Mucosa of rectum (tissue), 2 donors: Measurements from ENCODE around the gene BAIAP2.
A peak's percentile ranks its signal among the peaks of the same experiment; 100 is the strongest.

Source experiments
- H3K27ac ChIP-seq, 2 donors: one replicate each; pipeline ENCODE4 v1.7.0; 2013; ENCODE audit warnings: inconsistent platforms in 2 of 2, low read depth in 2 of 2, low read length in 2 of 2
- H3K27me3 ChIP-seq, 2 donors: one replicate each; pipeline ENCODE4 v1.7.0; 2013; ENCODE audit warnings: low read length in 2 of 2; ENCODE audit not compliant: control insufficient read depth in 2 of 2, insufficient read depth in 2 of 2
- H3K36me3 ChIP-seq, 2 donors: one replicate each; pipeline ENCODE4 v1.7.0; 2013; ENCODE audit warnings: low read length in 2 of 2; ENCODE audit not compliant: control insufficient read depth in 2 of 2, insufficient read depth in 2 of 2
- H3K4me1 ChIP-seq, 2 donors: one replicate each; pipeline ENCODE4 v1.7.0; 2013; ENCODE audit warnings: low read length in 2 of 2, mild to moderate bottlenecking in 1 of 2; ENCODE audit not compliant: control insufficient read depth in 2 of 2, insufficient read depth in 2 of 2
- H3K4me3 ChIP-seq, 2 donors: one replicate each; pipeline ENCODE4 v1.7.0; 2013; ENCODE audit warnings: low read length in 2 of 2
- H3K9ac ChIP-seq, 2 donors: one replicate each; pipeline ENCODE4 v1.7.0; 2013; ENCODE audit warnings: low read length in 2 of 2, low read depth in 1 of 2, mild to moderate bottlenecking in 1 of 2
- H3K9me3 ChIP-seq, 2 donors: one replicate each; pipeline ENCODE4 v1.7.0; 2013; ENCODE audit warnings: low read length in 2 of 2; ENCODE audit not compliant: control insufficient read depth in 2 of 2
- donor health status: healthy.
- donor health status: Normal muscosa, but diverticular disease.

The BAIAP2 gene

DNA sequence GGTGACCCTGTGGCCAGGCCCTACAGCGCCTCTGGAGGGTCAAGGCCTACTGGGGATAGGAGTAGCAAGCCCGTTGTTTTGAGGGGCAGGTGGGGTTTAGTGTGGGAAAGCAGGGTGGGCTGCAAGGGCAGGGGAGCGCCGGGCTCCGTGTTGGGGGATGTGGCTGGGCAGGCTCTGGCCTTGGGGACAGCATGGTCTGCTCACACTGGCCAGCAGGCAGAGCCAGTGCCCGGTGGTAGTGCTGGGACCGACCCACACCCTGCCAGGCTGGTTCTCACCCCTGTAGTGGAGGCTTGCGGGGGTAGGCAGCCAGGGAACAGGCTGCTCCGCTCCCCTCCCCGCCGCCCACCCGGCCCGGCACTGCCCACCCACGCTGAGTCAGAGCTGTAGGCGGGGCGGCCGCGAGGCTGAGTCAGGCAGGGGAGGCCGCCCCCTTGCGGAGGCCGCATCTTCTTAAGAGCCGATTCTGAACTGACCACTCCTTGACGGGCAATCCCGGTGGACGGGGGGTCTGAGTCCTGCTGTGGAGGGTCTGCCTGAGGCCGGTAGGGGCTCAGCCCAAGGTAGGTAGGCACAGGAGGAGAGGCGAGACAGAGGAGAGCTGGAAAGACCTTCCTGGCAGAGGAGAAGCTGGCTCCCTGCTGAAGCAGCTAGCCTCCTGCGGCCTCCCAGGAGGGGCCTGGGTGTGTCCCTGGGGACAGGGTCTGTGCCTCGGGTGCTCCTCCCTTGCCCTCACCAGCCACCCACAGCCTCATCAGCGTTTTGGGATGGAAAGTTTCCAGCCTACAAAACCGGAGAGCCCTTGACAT lies 62.4 kb downstream of the BAIAP2 start:
- Histone ChIP-seq H3K9ac (peak overlapping the region in 1 of 2 donors; percentile 14), H3K27me3 (no peaks in the 10 kb centered on the region), H3K36me3 (no peaks in the 10 kb centered on the region), H3K27ac (peak overlapping the region in 1 of 2 donors; percentile 38), H3K4me1 (peaks cover 19 to 25% of the 10 kb centered on the region in 2 donors), H3K9me3 (no peaks in the 10 kb centered on the region), H3K4me3 (peak overlapping the region; percentile 27 to 48)

DNA sequence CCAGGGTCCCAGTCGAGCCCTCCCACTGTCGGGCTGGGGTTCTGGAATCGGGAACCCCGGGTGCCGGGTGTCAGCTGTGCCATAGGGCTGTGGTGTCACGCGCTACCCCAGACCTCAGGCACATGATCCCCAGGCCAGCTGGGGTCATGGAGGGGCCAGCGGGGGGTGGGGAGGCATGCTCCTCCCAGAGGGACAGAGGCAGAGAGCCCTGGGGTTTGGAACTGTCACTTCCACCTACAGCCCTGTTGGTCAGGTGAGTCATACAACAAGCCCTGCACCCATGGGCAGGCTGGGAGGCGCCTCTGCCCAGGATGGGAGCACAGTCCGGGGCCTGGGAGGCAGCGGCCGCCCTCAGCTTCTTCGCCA lies 63.0 kb downstream of the BAIAP2 start:
- H3K4me1 ChIP-seq, result peaks cover 15 to 25% of the 10 kb centered on the region in 2 donors
- no peak overlapping the region for H3K4me3 ChIP-seq
- no peaks in the 10 kb centered on the region for H3K9me3 ChIP-seq
- H3K9ac ChIP-seq, result no peak overlapping the region
- H3K36me3 ChIP-seq, result no peaks in the 10 kb centered on the region
- H3K27me3 ChIP-seq, result no peaks in the 10 kb centered on the region
- peak overlapping the region in 1 of 2 donors; percentile 38 for H3K27ac ChIP-seq

DNA sequence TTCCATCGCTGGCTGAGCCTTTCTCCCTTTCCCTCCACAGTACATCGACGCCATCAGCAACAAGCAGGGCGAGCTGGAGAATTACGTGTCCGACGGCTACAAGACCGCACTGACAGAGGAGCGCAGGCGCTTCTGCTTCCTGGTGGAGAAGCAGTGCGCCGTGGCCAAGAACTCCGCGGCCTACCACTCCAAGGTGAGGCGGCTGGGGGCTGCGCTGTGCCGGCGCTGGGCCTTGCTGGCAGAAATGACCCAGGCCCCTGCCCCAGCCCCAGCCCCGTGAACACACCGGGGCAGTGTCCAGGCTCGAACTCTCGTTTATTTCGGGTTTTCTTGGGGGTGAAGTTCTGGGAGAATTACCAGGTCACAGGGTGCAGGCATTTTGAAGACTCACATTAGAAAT lies 64.9 kb downstream of the BAIAP2 start:
- H3K4me3 ChIP-seq, result no peak overlapping the region
- no peaks in the 10 kb centered on the region for H3K27me3 ChIP-seq
- peaks cover 0 to 3% of the 10 kb centered on the region in 2 donors for H3K36me3 ChIP-seq
- H3K4me1 ChIP-seq, result peaks cover 15 to 18% of the 10 kb centered on the region in 2 donors
- no peaks in the 10 kb centered on the region for H3K9me3 ChIP-seq
- H3K9ac ChIP-seq, result no peak overlapping the region
- no peak overlapping the region for H3K27ac ChIP-seq

DNA sequence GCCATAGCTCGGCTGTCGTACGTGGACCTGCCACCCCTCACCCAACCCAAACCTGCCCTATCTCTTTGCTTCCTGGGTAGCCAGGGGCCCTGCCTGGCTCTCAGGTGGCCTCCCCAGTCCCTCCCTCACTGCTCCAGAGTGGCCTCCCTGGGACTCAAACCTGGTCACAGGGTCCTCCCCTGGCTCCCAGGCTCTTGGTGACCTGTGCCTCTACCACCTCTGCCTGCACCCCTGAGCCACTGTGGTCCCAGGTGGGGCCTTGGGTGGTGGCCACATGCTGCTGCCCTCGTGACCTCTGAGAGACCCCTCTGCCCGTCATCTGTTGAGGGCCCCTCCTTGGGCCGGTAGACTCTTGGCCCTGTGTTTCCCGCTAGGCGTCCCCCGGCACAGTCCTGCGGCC lies 65.7 kb downstream of the BAIAP2 start:
- Histone ChIP-seq H3K9me3 (no peaks in the 10 kb centered on the region), H3K36me3 (peaks cover 0 to 7% of the 10 kb centered on the region in 2 donors)

DNA sequence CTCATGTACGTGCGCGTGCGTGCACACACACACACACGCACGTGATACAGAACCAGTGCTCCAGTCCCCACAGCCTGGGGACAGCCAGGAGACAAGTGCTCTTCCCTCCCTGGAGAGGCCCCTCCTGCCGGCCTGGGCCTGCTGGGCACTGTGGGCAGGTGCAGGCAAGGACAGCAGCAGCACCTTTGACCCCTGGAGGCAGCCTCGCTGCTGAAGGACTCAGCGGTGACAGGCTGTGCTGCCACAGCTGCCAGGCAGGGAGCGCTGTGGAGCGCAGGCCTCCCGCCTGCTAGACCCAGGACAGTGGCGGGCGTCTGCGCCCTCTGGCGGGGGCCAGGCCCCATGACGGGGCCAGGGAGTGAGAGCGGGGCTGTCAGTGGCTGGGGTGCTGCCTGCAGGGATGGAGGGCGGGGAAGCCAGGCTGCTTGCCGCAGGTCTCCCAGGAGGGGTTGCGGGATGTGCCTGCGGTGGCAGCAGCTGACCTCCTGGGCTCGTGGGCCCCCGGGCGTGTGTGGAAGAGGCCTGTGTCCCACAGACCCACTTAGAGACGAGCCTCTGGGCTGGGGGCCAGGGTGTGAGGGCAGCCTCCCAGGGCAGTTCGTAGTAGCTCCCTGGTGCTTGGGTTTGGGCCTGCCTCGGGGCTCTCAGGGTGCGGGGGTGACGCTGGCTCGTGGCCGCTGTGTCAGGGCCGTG lies 66.8 kb downstream of the BAIAP2 start:
- no peak overlapping the region for H3K27ac ChIP-seq
- no peaks in the 10 kb centered on the region for H3K9me3 ChIP-seq
- no peak overlapping the region for H3K9ac ChIP-seq
- H3K36me3 ChIP-seq, result peaks cover 0 to 7% of the 10 kb centered on the region in 2 donors
- H3K4me1 ChIP-seq, result peaks cover 8 to 9% of the 10 kb centered on the region in 2 donors
- no peaks in the 10 kb centered on the region for H3K27me3 ChIP-seq
- no peak overlapping the region for H3K4me3 ChIP-seq

More for the DNA sequence above, 65.7 kb downstream of the BAIAP2 start:
- no peaks in the 10 kb centered on the region for H3K27me3 ChIP-seq
- no peak overlapping the region for H3K9ac ChIP-seq
- no peak overlapping the region for H3K4me3 ChIP-seq
- H3K4me1 ChIP-seq, result peaks cover 8 to 12% of the 10 kb centered on the region in 2 donors
- H3K27ac ChIP-seq, result no peak overlapping the region

DNA sequence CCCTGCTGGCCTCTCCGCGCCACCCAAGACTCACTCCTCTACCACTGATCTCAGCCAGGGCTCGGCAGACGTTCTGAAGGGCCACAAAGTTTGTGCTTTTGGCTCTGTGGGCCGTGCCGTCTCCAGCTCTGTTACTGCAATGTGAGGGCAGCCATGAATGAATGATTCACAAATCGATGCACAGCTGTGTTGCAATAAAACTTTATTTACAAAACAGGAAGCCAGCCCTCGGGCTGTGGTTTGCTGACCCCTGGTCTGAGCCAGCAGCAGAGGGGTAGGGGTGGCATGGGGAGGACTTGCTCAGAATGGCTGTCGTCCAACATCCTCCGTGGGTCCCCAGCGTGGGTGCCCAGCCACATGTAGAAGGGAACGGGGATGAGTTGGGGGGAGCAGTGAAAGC lies 67.4 kb downstream of the BAIAP2 start:
- H3K4me3 ChIP-seq, result no peak overlapping the region
- no peak overlapping the region for H3K9ac ChIP-seq
- peaks cover 0 to 7% of the 10 kb centered on the region in 2 donors for H3K36me3 ChIP-seq
- H3K9me3 ChIP-seq, result no peaks in the 10 kb centered on the region
- H3K4me1 ChIP-seq, result peaks cover 4 to 7% of the 10 kb centered on the region in 2 donors
- no peaks in the 10 kb centered on the region for H3K27me3 ChIP-seq
- H3K27ac ChIP-seq, result no peak overlapping the region

DNA sequence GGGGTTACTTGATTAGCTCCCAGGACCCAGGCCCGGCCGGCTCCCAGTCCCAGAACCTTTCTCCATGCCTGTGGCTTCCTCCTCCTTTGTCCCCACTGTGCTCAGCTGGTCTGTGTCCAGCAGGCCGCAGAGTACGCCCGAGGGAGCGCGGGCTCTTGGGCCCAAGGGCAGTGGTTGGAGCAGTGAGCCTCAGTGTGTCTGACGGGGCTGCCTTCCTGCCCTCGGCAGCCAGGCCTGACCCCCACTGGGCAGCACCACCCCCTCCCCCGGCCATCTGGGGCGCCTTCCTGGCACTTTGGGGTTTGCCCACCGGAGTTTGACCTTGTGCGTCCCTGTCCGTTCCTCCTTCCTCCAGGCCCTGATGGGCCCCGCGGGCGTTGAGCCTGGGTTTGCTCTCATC lies 67.9 kb downstream of the BAIAP2 start:
- Histone ChIP-seq H3K36me3 (peaks cover 0 to 7% of the 10 kb centered on the region in 2 donors), H3K27ac (no peak overlapping the region), H3K4me3 (no peak overlapping the region), H3K4me1 (peaks cover 0 to 2% of the 10 kb centered on the region in 2 donors), H3K9ac (no peak overlapping the region), H3K27me3 (no peaks in the 10 kb centered on the region), H3K9me3 (no peaks in the 10 kb centered on the region)

DNA sequence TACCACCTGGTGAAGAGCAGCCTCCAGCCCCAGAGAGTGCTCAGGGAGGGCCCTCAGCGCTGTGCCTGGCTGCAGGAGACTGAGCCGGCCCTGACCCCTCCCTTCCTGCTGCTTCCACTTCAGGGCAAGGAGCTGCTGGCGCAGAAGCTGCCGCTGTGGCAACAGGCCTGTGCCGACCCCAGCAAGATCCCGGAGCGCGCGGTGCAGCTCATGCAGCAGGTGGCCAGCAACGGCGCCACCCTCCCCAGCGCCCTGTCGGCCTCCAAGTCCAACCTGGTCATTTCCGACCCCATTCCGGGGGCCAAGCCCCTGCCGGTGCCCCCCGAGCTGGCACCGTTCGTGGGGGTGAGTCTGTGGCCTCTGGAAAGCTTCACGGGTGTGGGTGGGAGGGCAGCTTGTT lies 68.4 kb downstream of the BAIAP2 start:
- Histone ChIP-seq H3K9me3 (no peaks in the 10 kb centered on the region), H3K27ac (no peak overlapping the region), H3K36me3 (peaks cover 0 to 7% of the 10 kb centered on the region in 2 donors), H3K4me3 (no peak overlapping the region), H3K27me3 (no peaks in the 10 kb centered on the region), H3K4me1 (no peaks in the 10 kb centered on the region), H3K9ac (no peak overlapping the region)

DNA sequence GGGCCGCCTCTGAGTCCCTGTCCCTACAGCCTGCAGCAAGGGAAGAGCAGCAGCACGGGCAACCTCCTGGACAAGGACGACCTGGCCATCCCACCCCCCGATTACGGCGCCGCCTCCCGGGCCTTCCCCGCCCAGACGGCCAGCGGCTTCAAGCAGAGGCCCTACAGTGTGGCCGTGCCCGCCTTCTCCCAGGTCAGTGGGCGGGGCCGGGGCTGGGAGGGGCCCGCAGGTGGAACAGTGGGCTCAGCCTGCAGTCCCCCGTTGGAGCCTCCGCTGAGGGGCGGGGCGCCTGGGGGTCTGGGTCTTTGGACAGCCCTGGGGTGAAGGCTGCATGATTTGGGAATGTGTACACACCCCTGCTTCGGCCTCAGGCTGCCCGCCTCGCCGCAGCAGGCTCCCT lies 71.8 kb downstream of the BAIAP2 start:
- Histone ChIP-seq H3K9me3 (no peaks in the 10 kb centered on the region), H3K36me3 (peaks cover 0 to 7% of the 10 kb centered on the region in 2 donors), H3K4me1 (no peaks in the 10 kb centered on the region), H3K9ac (no peak overlapping the region), H3K27me3 (no peaks in the 10 kb centered on the region), H3K4me3 (no peak overlapping the region), H3K27ac (no peak overlapping the region)

DNA sequence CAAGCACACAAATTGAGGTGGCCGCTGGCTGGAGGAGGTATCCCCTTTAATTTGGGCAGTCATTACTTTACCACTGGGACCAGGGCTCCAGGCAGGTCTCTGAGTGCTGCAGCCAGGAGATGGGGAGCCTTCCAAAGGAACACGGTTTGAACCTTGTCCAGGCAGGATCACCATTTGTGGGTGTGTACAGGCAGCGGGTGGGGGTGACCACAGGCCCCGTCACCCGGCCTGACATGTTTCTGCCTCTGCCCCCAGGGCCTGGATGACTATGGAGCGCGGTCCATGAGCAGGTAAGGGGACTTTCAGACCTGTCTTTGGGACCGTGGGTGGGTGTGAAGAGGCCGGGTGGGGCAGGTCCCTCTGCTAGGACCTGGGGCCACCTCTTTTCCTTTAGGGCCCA lies 73.3 kb downstream of the BAIAP2 start:
- Histone ChIP-seq H3K9ac (no peak overlapping the region), H3K36me3 (peaks cover 0 to 7% of the 10 kb centered on the region in 2 donors), H3K4me1 (no peaks in the 10 kb centered on the region)

More for the DNA sequence above, 73.3 kb downstream of the BAIAP2 start:
- Histone ChIP-seq H3K9me3 (no peaks in the 10 kb centered on the region), H3K4me3 (no peak overlapping the region), H3K27me3 (no peaks in the 10 kb centered on the region), H3K27ac (no peak overlapping the region)
